ENCODE results near the gene ATF6B.
A peak's percentile ranks its signal among the peaks of the same experiment; 100 is the strongest.

DNA sequence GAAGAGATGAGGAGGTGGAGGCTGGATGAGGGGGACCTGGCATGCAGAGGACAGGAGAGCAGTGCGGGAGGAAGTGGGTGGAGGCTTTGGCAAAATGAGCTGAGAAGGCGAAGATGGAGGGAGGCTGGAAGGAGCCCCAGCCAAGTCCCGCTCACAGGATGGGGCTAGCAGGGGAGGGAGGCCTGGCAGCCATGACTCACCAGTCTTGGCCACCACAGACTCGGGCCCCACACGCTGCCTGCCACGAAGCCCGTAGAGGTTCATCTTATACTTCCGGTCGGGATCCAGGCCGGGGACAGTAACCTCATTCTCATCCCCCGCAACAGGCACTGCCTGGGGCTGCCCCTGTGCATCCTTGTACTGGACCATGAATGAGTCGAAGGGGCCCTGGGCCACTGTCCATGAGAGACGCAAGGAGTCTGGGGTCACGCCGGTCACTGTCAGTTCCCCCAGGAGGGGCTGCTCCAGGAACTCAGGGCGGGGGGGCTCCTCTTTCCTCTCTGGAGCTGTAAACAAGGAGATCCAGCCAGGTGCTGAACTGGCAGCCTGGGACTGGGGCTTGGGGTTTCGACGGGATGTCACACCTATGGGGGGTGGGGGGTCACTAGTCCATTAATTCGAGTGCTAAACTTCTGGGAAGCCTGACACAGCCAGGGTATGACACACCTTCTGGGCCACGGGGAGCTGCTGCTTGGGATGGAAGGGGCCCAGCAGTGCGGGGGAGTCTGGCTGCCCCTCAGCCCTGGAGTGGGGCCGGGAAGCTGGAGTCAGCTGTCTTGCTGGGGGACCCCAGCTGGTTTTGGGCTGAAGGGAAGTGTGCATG, 46.7 kb downstream of the ATF6B start:
- no peak for TF ChIP-seq CTCF (IDR thresholded peaks at IDR 0.05)
- TF ChIP-seq POLR2A (IDR thresholded peaks at IDR 0.05) = no peak
- TF ChIP-seq POLR2AphosphoS5 (IDR thresholded peaks at IDR 0.05) = peak in 1 of 3 donors; percentile 39

Measured in breast epithelium (tissue), 3 donors.